HG03354 (cell line): ENCODE measurements around the gene CHCHD6.
"Not testable (repeated sequence)": the region's sequence is repeated elsewhere in the genome, so short reads cannot be mapped to it uniquely, and the experiment has no call there.

Source experiments
- ATAC-seq: cut with Tn5 transposase; IDR thresholded peaks from one replicate; pipeline ENCODE4 v1.9.1; 2021; ENCODE audit warnings: mild to moderate bottlenecking; ENCODE audit not compliant: unreplicated experiment, poor library complexity, severe bottlenecking

CHCHD6 gene

DNA sequence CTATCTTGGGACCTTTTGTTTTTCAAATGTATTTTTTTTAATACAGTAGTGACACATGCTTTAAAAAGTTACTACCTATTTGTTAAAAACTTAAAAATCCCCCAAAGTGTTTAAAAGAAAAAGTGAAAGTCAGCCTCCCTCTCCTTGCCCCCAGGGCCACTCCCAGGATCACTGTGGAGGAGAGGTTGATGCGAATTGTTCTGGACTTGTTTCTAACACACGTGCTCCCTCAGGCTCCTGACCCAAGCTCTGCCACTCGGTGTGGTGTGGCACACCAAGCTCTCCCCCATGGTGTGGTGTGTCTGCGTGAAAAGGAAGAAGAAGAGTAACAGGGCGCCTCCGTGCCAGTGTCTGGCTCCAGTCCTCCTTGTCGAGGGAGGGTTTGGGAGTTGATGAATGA, 93.5 kb downstream of the CHCHD6 start:
- no peak for ATAC-seq

DNA sequence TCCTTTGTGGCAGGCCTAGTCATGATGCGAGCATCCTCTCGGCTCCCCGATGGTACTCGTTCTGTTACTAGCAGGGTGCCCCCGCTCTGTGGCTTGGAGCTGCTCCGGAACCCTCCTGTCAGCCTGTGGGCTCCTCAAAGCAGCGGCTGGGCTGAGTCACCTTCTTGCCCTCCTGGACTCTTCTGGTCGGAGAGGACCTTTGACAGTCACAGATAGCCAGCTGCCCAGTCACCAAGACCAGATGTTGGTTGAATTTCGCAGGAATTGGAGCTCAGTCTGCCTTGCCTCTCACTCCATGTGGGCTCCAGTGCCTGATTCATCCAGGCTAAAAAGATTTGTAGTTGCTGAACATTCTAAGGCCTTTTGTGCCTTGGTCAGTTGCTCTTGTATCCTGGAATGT, 94.5 kb downstream of the CHCHD6 start:
- ATAC-seq = no peak

DNA sequence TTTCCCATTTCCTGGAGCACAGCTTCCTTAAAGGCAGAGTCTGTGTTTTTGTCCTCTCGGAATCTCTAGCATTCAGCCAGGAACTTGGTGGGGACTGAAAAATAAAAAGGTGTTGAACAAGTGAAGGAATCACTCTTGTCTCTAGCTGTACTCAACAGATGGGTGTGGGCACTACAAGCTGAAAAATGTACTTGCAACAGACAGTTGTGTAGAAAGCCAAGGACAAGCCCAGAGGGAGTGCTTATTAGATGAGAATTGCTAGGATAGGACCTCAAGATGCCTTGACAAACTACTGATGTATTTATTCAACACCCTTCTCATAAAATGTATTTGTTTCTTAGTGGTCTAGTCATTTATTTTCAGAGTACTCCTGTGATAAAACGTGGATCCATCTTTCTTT, 95.1 kb downstream of the CHCHD6 start:
- ATAC-seq = no peak

DNA sequence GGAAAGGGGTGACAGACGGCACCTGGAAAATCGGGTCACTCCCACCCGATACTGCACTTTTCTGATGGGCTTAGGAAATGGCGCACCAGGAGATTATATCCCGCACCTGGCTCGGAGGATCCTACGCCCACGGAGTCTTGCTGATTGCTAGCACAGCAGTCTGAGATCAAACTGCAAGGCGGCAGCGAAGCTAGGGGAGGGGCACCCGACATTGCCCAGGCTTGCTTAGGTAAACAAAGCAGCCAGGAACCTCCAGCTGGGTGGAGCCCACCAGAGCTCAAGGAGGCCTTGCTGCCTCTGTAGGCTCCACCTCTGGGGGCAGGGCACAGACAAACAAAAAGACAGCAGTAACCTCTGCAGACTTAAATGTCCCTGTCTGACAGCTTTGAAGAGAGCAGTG, 97.3 kb downstream of the CHCHD6 start:
- not testable (repeated sequence) for ATAC-seq

DNA sequence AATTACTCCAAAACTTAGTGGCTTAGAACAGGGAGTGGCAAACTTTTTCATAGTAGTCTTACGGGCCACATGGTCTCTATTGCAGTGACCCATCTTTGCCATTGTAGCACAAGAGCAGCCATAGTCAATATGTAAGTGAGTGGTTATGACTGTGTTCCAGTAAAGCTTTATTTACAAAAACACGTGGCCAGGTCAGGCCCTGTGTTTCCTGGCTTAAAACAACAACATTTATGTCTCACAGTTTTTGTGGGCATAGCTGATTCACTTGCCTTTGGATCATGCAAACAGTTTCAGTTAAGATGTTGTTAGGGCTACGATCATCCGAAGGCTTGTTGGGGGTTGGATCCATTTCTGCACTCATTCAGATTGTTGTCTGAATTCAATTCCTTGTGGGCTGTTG, 103.8 kb downstream of the CHCHD6 start:
- ATAC-seq = no peak

DNA sequence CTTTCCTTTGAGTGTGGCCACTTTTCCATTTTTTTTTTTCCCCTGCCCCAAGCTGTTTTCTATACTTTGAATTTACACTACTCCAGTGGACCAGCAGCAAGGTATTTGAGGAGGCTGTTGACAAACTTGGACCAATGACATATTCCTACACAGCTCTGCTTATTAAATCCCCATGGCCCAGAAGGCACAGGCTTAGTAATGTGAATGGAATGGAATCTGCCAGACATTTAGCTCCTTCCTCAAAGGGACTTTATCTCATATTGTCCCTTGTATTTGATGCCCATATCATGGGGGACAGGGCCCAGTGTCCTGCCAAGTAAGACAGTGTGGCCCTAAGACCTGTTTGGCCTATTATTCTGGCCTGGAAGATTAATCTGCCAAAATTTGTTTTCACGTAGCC, 107.5 kb downstream of the CHCHD6 start:
- no peak for ATAC-seq

DNA sequence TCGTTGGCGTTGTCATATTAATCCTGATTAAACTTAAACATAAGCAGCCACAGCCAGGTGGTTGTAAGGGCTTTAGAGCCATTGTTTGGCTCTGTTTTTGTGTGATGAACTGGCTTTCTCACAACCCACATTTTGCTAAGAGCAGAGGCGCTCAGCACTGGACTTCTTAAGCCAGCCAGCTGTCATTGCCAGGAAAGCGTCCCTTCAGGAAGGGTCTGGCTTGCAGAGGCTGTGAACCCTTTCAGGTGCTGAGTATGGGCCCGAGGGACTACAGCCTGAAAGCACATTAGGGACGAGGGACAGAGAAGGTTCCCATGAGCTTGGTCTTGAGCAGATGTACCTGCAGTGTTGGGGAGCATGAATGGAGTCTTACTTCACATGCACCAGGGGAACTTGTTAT, 112.3 kb downstream of the CHCHD6 start:
- ATAC-seq = no peak

DNA sequence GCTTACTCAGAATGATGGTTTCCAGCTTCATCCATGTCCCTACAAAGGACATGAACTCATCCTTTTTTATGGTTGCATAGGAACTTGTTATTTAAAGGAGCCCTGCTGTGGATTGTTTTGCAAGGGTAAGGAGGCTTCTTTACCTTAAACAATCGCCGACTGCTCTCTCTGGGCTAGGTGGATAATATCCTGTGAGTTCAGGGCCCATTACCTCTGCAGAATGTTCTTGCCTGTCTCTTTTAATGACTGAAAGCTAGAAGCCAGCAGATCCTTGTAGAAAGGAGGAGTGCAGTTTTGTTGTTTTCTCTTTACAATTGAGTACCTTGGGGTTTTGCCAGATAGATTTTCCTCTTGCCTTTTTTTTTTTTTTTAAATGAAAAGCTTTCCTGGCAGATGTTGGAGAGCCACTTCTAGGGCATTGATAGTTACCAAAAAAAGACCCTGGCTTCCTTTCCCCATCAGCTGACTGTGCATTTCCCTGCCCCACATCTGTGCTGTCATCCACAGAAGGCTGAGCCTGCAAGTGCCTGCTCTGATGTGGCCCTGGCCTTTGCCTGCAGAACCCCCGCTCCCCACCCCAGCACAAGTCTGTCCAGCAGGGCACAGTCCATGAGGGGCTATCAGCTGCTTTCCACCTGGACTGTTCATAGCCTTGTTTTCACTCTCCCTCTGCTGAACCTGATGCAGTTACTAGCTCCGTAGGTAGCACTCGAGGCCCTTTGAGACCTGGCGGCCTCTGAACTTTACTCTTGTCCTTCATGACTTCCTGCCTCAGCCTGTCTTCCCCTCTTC, 113.1 kb downstream of the CHCHD6 start:
- no peak for ATAC-seq

DNA sequence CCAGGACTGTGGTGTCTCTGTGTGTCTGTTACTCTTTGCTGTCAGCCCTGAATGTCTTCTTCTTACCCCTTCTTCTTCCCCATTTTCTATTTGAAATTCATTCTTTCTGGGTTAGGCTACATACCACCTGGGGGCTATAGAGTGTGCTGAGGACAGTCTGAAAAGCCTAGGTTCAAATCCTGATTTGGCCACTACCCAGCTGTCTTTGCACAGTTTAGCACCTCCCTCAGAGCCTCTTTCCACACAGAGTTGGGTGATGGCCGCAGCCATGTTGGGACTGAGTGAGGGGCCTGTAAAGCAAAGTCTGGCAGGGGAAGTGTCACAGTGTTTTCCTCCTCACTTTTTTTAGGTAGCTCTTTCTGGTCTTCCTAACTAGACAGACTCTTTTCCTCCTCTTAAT, 113.7 kb downstream of the CHCHD6 start:
- no peak for ATAC-seq

DNA sequence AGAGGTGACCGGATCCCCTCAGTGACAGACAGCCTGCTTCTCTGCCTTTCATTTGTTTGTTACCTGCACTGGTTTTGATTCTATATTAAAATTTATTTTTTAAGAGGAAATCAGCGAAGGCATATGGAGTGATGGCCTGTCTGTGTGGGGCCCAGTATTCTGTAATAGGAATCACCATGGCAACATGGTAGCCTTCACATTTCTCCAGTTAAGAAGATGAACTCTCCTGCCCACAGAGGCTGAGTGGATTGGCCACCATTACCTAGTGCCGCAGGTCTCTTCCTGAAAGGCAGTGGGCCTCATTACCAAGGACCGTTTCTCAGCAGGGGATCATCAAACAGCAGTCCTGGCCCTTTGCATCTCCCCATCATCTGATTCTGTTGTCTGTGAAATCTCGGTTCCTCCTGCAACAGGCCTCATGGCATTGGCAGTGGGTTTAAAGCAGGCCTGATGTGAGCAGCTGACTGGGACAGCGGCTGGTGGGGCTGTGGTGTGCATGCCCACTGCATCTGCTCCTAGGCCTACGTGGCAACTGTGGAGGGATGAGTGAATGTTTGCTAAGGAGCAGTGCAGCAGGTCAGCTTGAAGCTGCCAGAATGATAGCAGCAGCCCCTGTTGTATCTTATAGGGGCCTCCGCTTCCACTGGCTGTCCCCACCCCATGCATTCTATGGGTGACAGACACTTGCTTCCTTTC, 114.5 kb downstream of the CHCHD6 start:
- no peak for ATAC-seq

DNA sequence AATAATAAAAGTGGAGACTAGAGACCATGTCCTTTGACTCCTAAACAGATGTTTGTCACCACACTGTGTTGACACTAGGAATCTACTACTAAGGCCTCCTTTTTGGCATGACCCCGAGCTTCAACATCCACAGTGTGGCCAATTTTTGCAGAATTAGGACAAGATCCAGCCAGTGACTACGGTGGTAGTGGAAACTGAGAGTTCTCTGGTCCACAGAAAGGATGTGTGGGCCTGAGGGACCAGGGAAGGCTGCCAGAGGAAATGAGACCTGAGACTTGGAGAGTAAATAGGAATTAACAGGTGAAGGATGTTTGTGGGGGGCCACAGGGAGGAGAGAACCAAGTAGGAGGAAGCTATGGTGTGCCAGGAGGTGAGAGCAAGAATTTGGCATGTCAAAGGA, 122.7 kb downstream of the CHCHD6 start:
- no peak for ATAC-seq

DNA sequence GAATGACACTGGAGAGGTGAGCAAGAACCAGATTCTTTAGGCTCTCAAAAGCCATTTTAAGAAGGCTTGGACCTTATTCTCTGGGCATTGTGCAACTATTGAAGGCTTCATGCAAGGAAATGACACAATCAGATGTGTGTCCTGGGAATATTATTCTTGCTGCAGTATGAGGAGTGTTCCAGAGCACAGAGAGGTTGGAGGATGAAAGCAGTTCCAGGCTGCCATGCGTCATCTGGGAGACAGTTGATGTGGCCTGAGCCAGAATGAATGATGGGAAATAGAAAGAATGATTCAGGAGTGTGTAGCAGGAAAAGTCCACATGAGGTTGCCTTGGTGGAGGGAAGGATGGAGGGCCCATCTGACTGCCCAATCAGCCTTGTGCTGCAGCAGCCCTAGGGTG, 123.1 kb downstream of the CHCHD6 start:
- no peak for ATAC-seq

DNA sequence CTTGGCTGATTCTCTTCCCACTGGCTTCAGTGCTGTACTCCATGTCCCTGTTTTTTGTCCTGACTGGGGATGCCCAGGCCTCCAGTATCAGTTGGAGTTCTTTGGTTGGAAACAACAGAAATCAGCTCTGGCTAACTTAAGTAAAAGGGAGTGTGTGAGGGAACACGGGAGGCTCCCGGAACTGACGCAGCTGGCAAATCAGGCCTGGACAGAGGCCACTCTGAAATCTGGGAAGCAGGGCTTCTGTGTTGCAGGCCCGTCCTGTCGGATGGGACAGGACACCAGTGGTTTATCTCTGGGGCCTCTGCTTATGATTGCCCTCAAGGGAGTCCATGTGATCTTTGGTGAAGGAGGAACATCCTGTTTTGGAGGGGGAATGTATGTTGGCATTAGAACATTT, 124.3 kb downstream of the CHCHD6 start:
- ATAC-seq = no peak

DNA sequence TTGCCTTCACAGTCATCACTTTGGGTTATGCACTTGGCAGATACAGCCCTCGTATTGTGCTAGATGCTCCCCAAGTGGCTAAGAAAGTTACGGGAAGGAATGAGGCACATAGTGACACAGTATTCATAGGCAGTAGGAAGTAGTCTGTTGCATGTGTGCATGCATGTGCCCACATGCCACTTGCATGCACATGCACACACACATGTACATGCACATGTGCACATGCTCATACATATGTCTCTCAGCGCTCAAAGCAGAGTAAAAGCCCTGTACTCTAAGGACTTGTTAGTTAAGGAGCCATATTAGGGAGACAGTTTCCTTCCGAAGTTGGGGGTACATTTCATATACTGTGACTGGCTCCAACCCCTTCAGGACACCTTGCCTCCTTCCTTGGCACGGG, 128.9 kb downstream of the CHCHD6 start:
- no peak for ATAC-seq

DNA sequence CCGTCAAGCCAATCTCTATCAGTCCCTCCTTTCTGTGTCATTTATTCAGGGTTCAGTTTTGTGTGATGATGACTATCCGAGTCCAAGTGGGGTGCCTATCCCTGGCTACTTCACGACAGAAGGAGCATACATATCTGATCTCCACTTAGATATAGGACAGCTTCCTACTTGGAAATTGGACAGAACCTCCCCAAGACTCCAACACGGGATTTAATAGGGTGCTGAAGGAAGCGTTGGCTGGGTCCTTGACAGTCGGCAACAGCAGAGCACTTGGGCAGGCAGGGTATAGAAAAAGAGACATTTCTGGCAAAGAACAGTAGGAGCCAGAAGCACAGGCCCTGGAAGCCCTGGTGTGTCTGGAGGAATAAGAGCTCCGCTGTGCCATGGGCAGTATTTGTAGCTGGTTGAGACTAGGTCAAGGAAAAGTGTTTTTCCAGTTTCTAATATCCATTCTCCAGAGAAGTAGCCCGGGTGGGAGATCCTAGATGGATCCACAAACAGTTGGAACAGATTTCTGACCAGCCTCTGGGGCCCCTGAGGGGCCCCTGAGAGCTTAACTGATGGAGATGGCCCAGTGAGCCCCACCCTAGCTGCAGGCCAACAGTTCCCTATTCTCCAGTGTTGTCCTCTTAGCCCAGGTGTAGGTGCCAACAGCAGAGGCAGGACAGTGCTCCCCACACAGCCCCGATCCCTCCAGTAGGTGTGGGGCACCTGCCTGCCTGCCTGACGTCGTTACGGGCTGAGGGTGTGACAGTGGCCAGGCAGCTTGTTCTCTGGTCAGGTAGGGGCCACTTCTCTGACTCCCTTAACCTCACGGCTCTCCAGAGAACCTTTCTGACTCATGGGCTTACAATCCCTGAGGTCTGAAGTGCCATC, 130.8 kb downstream of the CHCHD6 start:
- no peak for ATAC-seq

DNA sequence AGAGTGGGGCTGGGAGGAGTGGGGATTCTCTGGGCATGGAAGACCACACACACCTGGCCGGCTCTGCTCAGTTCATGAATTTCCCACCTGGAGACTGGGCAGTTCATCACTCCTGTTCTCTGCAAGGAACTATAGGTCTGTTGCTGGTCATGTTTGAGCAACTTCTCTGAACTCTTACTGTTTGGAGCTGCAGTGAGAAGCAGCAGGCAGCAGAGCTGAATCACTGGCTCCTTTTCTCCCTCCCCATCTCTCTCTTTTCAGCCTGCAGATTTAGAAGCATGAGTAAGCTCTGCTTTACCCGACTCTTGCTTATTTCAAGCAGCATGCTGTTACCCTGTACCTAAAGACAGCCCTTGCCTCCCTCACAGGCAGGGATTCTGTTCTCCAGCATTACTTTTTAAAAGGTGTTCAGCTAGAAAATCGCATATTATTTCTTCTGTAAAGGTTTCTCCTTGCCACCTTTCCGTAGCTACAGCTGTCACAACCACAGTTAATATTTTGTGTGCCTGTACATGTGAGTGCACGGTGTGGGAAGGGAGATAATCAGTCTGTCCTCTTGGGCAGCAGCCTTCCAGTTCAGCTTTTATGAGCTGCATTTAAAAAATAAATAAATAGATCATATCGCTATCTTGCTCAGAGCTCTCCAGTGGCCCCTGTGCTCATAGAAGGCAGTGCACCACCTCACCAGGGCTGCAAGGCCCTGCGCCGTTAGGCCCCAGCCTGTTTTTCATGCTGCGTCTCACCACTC, 131.6 kb downstream of the CHCHD6 start:
- no peak for ATAC-seq

DNA sequence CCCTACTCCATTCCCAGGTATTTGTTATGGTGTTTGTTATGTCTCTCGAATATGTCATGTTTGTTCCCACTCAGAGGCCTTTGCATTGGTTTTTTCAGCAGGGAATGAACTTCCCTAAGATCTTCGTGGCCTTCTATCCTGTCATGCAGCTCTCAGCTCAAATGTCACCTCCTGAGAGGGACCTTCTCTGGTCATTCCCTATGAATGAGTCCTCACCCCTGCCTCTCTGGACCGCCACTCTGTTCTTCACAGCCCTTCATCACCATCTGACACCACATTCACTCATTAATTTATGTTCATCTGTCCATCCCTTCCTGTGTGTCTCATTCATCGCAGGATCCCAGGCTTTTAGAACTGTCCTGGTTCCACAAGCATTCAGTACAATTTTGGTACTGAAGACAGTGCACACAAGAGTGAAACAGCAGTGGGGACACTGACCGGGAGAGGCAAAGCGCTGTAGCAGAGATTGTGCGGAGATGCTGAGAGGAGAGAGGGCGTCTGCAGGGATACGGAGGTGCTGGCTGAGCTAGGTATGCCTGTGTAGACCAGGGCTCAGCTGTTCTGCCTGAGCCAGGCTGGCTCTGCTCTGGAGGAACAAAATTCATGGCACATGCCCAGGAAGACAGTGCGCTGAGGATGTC, 132.3 kb downstream of the CHCHD6 start:
- no peak for ATAC-seq

DNA sequence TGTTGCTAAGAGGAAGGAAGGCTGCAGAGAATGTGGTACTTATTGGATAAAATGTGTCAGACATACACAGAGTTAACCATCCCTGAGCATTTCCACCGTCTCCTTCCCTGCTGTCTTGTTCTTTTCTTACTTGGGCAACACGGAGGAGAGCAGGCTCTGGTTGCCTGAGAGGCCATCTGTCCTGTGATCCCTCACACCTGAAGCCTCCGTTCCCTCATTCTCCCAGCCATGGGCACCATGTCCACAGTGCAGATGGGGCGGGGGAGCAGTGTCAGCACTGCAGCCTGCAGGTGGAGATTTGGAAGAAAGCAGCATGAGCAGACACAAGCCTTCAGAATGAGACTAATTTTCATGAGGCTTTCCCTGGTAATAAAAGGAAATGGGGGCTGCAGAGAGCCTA, 133.7 kb downstream of the CHCHD6 start:
- no peak for ATAC-seq

DNA sequence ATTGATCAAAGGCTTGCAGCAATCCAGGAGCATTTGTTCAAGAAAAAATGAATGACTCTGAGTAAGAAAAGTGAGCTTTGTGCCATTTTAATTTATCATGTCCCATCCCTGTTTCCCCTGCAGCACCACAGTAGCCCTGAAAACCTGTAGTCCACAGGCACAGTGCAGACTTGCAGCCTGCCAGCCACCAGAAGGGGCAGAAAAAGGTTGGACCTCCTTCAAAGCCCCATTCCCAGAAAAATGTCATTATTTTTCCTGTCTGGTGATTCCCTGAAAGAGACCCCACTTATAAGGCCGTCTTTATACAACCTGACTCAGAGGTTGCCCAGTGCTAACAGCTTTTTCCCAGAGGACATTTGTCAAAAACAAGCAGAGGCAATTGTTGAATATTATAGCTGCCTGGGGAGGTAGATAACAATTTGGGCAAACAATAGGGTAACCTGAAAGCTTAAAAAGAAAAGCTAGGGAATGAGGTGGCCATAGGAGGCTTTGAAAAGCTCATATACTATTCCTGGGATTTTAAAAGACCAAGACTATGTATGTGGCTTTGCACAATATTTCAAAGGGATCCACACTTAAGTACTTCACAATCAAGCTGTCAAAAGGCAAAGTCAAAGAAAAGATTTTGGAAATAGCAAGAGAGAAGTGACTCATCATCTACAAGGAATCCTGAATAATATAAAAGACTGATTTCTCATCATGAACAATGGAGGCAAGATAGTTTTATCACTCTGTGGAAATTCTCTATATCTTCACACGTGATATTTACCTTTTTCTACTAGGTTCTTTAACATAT, 142.1 kb downstream of the CHCHD6 start:
- ATAC-seq = no peak
